SK-N-MC (cell line): ENCODE data around the gene IZUMO1.

Source experiments
- EZH2 ChIP-seq: fragments of 200-600 bp; sonication (generic); IDR thresholded peaks from one replicate; pipeline ENCODE4 v1.6.1; 2017; ENCODE audit warnings: antibody characterized with exemption
- POLR2AphosphoS5 ChIP-seq: IDR thresholded peaks from 2 replicates; pipeline ENCODE4 v1.6.1; 2012; ENCODE audit warnings: mild to moderate bottlenecking, low read depth, low read length, borderline replicate concordance

DNA sequence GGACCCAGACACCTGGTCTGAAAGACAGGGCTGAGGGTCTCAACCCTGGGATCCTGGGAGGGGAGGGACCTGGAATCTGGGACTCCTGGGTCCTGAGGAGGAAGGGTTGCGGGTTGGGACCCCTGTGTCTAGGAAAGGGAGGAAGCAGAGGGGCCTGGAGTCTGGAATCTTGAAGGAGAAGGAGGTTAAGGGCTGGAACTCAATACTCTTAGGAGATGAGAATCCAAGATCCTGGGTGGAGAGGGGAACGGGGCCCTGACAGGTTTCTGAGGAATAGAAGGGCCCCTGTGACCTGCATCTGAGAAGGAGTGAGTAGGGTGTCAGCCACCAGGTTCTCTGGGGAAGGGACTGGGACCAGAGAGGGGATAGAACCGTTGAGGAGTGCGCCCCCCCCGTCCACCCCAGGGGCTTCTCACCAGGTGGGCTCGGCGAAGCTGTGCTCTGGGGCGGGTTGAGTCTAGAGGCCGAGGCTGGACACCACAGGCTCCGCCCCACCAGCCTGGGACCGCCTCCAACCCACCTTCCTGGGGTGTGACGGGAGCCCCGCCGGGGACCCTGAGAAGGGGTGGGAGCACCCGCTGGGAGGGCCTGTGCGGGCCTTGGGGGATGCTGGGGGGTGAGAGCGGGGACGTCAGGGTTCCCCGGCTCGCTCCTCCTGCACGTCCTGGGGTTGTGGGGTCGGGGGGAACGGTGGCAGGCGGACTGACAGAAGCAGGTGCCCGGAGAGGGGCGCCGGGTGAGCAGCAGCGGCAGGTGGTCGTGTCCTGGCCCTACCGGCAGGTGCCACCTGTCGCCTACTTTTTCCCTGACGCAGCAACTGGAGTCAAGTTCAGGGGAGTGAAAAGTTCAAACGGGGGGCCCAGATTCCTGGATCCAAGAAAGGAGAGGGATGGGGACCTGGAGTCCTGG lies 27.2 kb downstream of the IZUMO1 start, which contains the start of gene MAMSTR:
- TF ChIP-seq EZH2 (no peak), POLR2AphosphoS5 (no peak)
